GM18867 (cell line): Measurements from ENCODE around the gene CSNK1E.
A peak's percentile ranks its signal among the peaks of the same experiment; 100 is the strongest.

Source experiments
- ATAC-seq: cut with Tn5 transposase; IDR thresholded peaks from one replicate; pipeline ENCODE4 v1.9.1; 2021; ENCODE audit warnings: mild to moderate bottlenecking, moderate library complexity; ENCODE audit not compliant: unreplicated experiment

Gene CSNK1E

GRCh38 chr22:38308791-38309498 lies 8.3 kb downstream of the CSNK1E start:
- no peak for ATAC-seq

- peak; percentile 64 for ATAC-seq
Measured at GRCh38 chr22:38305471-38306448, 11.5 kb downstream of the CSNK1E start.

GRCh38 chr22:38304526-38304925 lies 12.7 kb downstream of the CSNK1E start:
- ATAC-seq = no peak

- no peak for ATAC-seq
Measured at GRCh38 chr22:38303974-38304373, 13.3 kb downstream of the CSNK1E start.

- no peak for ATAC-seq
Measured at GRCh38 chr22:38302906-38303305, 14.3 kb downstream of the CSNK1E start.

- ATAC-seq = no peak
Measured at GRCh38 chr22:38300946-38301345, 16.3 kb downstream of the CSNK1E start.

GRCh38 chr22:38300197-38300945 lies 16.9 kb downstream of the CSNK1E start:
- ATAC-seq = no peak

- no peak for ATAC-seq
Measured at GRCh38 chr22:38299770-38300102, 17.5 kb downstream of the CSNK1E start.

- ATAC-seq = no peak
Measured at GRCh38 chr22:38298312-38299005, 18.8 kb downstream of the CSNK1E start.

- ATAC-seq = no peak
Measured at GRCh38 chr22:38296372-38296771, 20.9 kb downstream of the CSNK1E start.

GRCh38 chr22:38295863-38296262 lies 21.4 kb downstream of the CSNK1E start:
- no peak for ATAC-seq

- ATAC-seq = no peak
Measured at GRCh38 chr22:38295339-38295738, 21.9 kb downstream of the CSNK1E start.

- ATAC-seq = no peak
Measured at GRCh38 chr22:38294193-38294592, 23.0 kb downstream of the CSNK1E start.

GRCh38 chr22:38292694-38293093 lies 24.5 kb downstream of the CSNK1E start:
- no peak for ATAC-seq

- no peak for ATAC-seq
Measured at GRCh38 chr22:38291201-38291777, 25.9 kb downstream of the CSNK1E start.

- ATAC-seq = no peak
Measured at GRCh38 chr22:38290347-38290746, 26.9 kb downstream of the CSNK1E start.

- no peak for ATAC-seq
Measured at GRCh38 chr22:38289583-38290082, 27.6 kb downstream of the CSNK1E start.

- ATAC-seq = no peak
Measured at GRCh38 chr22:38286915-38287669, 30.1 kb downstream of the CSNK1E start.

GRCh38 chr22:38285018-38285417 lies 32.2 kb downstream of the CSNK1E start:
- no peak for ATAC-seq

- ATAC-seq = no peak
Measured at GRCh38 chr22:38284042-38284402, 33.2 kb downstream of the CSNK1E start.
